A673 (cell line): ENCODE data around the gene GTPBP6. TPM values are rescaled to one million over a fixed set of nuclear protein-coding genes. Genes with fewer than 3 reads are reported as not detected.

Experiments
- BruUV-seq: library from RNA; stranded (reverse); fragments of 400-500 nt; replicated peaks from 2 replicates; lab custom pipeline; 2021; lab: Mats Ljungman, UMichigan
- CTCF ChIA-PET: fragments of 300-600 bp; sonication (Branson Sonifier 250); formaldehyde crosslinking; loops from one replicate; lab custom pipeline; 2022; ENCODE audit warnings: antibody characterized with exemption; lab: Charles Lee
- POLR2A ChIA-PET: fragments of 300-600 bp; sonication (Branson Sonifier 250); formaldehyde crosslinking; loops from one replicate; lab custom pipeline; 2022; ENCODE audit warnings: antibody characterized with exemption; ENCODE audit not compliant: low non-redundant PET; lab: Charles Lee
- DNase-seq: peaks from one replicate; pipeline ENCODE4 v3.0.0-alpha.2; 2015; ENCODE audit warnings: low spot score
- H3K27ac ChIP-seq: fragments of 200-600 bp; sonication (generic); 2 replicates; pipeline ENCODE4 v1.5.1; 2016; ENCODE audit warnings: mixed run types, low read depth, mild to moderate bottlenecking, mixed read lengths, antibody characterized with exemption, low read length; ENCODE audit not compliant: poor library complexity, severe bottlenecking
- H3K27me3 ChIP-seq: fragments of 200-600 bp; sonication (generic); replicated peaks from 2 replicates; pipeline ENCODE4 v1.6.1; 2017; ENCODE audit warnings: mixed run types, low read depth, mild to moderate bottlenecking, mixed read lengths, antibody characterized with exemption, low read length; ENCODE audit not compliant: insufficient read depth, poor library complexity
- H3K36me3 ChIP-seq: fragments of 200-600 bp; sonication (generic); 2 replicates; pipeline ENCODE4 v1.6.1; 2016; ENCODE audit warnings: mixed run types, mild to moderate bottlenecking, mixed read lengths, antibody characterized with exemption, low read length; ENCODE audit not compliant: insufficient read depth, poor library complexity, severe bottlenecking
- H3K4me1 ChIP-seq: fragments of 200-600 bp; sonication (generic); 2 replicates; pipeline ENCODE4 v1.6.1; 2017; ENCODE audit warnings: mixed run types, mild to moderate bottlenecking, mixed read lengths, antibody characterized with exemption, low read length; ENCODE audit not compliant: insufficient read depth, poor library complexity, severe bottlenecking
- H3K4me3 ChIP-seq: fragments of 200-600 bp; sonication (generic); 2 replicates; pipeline ENCODE4 v1.5.1; 2016; ENCODE audit warnings: low read depth, mixed run types, mild to moderate bottlenecking, mixed read lengths, low read length; ENCODE audit not compliant: poor library complexity, severe bottlenecking
- H3K9me3 ChIP-seq: fragments of 200-600 bp; sonication (generic); 2 replicates; pipeline ENCODE4 v1.6.1; 2016; ENCODE audit warnings: mixed run types, low read depth, mild to moderate bottlenecking, mixed read lengths, antibody characterized with exemption, low read length; ENCODE audit not compliant: poor library complexity, severe bottlenecking
- EZH2 ChIP-seq: fragments of 200-600 bp; sonication (generic); IDR thresholded peaks from 2 replicates; pipeline ENCODE4 v1.6.1; 2017; ENCODE audit warnings: borderline replicate concordance, low read depth, mild to moderate bottlenecking, mixed read lengths, antibody characterized with exemption, low read length; ENCODE audit not compliant: poor library complexity, severe bottlenecking
- intact Hi-C: fragments of 100-400 bp; cut with micrococcal nuclease; formaldehyde crosslinking; loops from one replicate; pipeline ENCODE4 v1.10.0; 2022; ENCODE audit not compliant: unreplicated experiment
- total RNA-seq: library from RNA; stranded (reverse); gene quantifications from 2 replicates; pipeline ENCODE4 v1.2.3, GENCODE V29; 2021
- TF ChIP-seq, protein P1 (sequence below): fragments of 300-800, 200-600 bp; sonication (generic); conservative IDR thresholded peaks from 2 replicates; pipeline ENCODE4 v1.5.1; 2017; ENCODE audit warnings: low read depth, mild to moderate bottlenecking, antibody characterized with exemption, low read length, moderate library complexity, mixed read lengths

The GTPBP6 gene
- total RNA-seq, 1 experiment from 2014 or later = 85.1 TPM

DNA sequence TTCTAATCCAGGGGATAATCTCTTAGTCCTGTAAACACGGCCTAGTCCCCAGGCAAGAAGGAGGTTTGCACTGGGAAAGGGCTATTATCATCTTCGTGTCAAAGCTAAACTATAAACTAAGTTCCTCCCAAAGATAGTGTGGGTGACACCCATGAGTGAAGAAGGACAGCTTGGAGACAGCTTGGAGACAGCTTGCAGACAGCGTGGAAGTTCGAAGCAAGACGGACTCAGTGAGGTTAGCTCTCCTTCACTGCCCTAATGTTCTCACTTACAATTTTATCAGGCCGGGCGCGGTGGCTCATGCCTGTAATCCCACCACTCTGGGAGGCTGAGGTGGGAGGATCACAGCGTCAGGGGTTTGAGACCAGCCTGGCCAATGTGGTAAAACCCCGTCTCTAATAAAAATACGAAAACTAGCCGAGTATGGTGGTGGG lies 56.7 kb downstream of the GTPBP6 start:
- TF ChIP-seq EZH2 = no peak
- TF ChIP-seq, protein P1, sequence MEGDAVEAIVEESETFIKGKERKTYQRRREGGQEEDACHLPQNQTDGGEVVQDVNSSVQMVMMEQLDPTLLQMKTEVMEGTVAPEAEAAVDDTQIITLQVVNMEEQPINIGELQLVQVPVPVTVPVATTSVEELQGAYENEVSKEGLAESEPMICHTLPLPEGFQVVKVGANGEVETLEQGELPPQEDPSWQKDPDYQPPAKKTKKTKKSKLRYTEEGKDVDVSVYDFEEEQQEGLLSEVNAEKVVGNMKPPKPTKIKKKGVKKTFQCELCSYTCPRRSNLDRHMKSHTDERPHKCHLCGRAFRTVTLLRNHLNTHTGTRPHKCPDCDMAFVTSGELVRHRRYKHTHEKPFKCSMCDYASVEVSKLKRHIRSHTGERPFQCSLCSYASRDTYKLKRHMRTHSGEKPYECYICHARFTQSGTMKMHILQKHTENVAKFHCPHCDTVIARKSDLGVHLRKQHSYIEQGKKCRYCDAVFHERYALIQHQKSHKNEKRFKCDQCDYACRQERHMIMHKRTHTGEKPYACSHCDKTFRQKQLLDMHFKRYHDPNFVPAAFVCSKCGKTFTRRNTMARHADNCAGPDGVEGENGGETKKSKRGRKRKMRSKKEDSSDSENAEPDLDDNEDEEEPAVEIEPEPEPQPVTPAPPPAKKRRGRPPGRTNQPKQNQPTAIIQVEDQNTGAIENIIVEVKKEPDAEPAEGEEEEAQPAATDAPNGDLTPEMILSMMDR = no peak
- no peaks in the 10 kb centered on the region for H3K4me1 ChIP-seq
- H3K36me3 ChIP-seq = no peaks in the 10 kb centered on the region
- BruUV-seq = no TSS peak
- no peaks in the 10 kb centered on the region for H3K27me3 ChIP-seq
- intact Hi-C loops = no loop called here
- H3K9me3 ChIP-seq = no peaks in the 10 kb centered on the region
- ChIA-PET CTCF (no interaction called here), POLR2A (no interaction called here)
- no peak overlapping the region for H3K4me3 ChIP-seq
- no peak for DNase-seq
- no peak overlapping the region for H3K27ac ChIP-seq

DNA sequence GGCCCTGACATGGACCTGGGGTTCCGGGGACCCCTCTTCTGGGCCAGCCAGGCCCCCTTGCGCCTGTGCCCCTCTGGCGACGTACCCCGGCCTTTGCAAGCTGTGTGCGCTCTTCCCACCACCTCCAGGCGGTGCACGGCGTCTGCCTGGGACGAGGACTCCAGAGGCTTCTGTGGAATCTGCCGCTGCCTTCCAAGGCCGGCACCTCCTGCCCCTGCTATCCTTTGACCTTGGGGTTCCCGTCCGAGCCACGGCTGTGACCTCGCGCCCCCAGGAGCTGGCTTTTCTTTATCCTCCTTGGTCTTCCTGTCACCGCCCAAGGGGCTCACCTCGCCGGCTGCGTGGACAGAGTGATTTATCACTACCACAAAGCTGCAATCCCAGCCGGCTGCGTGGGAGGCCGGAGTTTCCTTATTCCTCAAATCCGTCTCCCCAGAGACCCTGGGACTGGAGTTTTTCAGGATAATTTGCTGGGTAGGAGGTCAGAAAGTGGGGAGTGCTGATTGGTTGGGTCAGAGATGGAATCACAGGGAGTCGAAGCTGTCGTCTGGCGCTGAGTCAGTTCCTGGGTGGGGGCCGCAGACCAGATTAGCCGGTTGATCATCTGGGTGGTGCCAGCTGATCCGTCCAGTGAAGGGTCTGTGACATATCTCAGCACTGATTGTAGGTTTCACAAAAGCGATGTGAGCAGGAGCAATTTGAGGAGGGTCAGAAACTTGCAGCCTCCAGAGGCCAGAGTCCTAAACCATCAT lies 57.3 kb downstream of the GTPBP6 start:
- POLR2A ChIA-PET = no interaction called here
- H3K36me3 ChIP-seq = no peaks in the 10 kb centered on the region
- H3K9me3 ChIP-seq = no peaks in the 10 kb centered on the region
- H3K27me3 ChIP-seq = no peaks in the 10 kb centered on the region
- BruUV-seq = no TSS peak
- DNase-seq = no peak
- intact Hi-C loops = no loop called here
- no peak overlapping the region for H3K4me3 ChIP-seq
- TF ChIP-seq EZH2 = no peak
- TF ChIP-seq, protein P1 = no peak
- no peaks in the 10 kb centered on the region for H3K4me1 ChIP-seq
- H3K27ac ChIP-seq = no peak overlapping the region
- CTCF ChIA-PET = no interaction called here

DNA sequence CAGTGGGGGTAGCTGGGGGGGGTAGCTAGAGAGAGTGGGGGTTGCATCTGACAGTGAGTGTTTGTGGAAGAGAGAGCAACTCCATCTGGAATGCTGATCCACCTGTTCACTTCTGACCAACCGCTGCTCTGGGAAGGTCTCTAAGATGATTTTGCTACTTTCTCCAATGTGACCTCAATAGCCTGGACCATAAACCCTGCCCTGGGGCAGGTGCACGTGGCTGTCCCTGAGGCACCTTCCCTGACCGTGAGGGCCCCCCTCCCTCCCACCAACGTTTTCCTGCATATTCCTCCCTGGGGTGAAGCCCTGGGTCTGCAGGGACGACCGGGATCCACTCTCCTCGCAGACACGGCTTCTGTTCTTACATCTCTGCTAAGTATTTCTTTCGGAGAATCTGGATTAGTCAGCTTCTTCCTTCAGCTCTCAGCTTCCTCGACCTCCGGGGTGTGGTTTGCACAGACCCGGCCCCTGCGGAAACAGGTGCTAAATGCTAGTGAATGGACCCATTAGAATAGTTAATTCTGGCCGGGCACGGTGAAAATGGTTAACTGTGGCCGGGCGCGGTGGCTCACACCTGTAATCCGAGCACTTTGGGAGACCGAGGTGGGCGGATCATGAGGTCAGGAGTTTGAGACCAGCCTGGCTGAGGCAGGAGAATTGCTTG lies 58.8 kb downstream of the GTPBP6 start:
- H3K4me3 ChIP-seq = no peak overlapping the region
- DNase-seq = no peak

More for the DNA sequence above, 58.8 kb downstream of the GTPBP6 start:
- no peak overlapping the region for H3K27ac ChIP-seq
- H3K4me1 ChIP-seq = no peaks in the 10 kb centered on the region
- POLR2A ChIA-PET = no interaction called here
- H3K27me3 ChIP-seq = no peaks in the 10 kb centered on the region
- no peaks in the 10 kb centered on the region for H3K9me3 ChIP-seq
- CTCF ChIA-PET = no interaction called here
- TF ChIP-seq, protein P1 = no peak
- TF ChIP-seq EZH2 = no peak
- intact Hi-C loops = no loop called here
- BruUV-seq = no TSS peak
- H3K36me3 ChIP-seq = no peaks in the 10 kb centered on the region
